ENCODE measurements around the gene UXT. TPM values are rescaled to one million over a fixed set of nuclear protein-coding genes. Genes with fewer than 3 reads are reported as not detected.

The UXT gene
- polyA plus RNA-seq, 1 donor from 2014 or later: 153 TPM

GRCh38 chrX:47687263-47687662 is 28.3 kb upstream of the UXT start:
- Histone ChIP-seq H3K27me3 (ENCODE audit: insufficient read depth, low read depth, low read length) (no peaks in the 10 kb centered on the region), H3K79me2 (replicated peaks; ENCODE audit: insufficient read depth, low read length) (no peaks in the 10 kb centered on the region), H4K20me1 (ENCODE audit: insufficient read depth) (no peaks in the 10 kb centered on the region), H3K27ac (ENCODE audit: low read length) (no peak overlapping the region), H3K4me2 (ENCODE audit: low read length) (no peak overlapping the region), H3K9me3 (ENCODE audit: low read length) (no peaks in the 10 kb centered on the region), H3K9ac (ENCODE audit: low read length) (no peak overlapping the region), H3K4me3 (ENCODE audit: low read length) (no peak overlapping the region), H2AFZ (ENCODE audit: low read depth, low read length) (no peak overlapping the region), H3K36me3 (ENCODE audit: insufficient read depth, low read length) (no peaks in the 10 kb centered on the region), H3K9me2 (ENCODE audit: insufficient read depth, low read length) (no peaks in the 10 kb centered on the region), H3F3A (ENCODE audit: insufficient read depth, low read length, poor library complexity, severe bottlenecking) (no peaks in the 10 kb centered on the region)
- TF ChIP-seq EZH2 (IDR thresholded peaks at IDR 0.05; ENCODE audit: borderline replicate concordance, insufficient read depth, low read length, poor library complexity, severe bottlenecking) (no peak), RAD21 (conservative IDR thresholded peaks at IDR 0.05) (no peak), MXI1 (conservative IDR thresholded peaks at IDR 0.05; ENCODE audit: poor library complexity, severe bottlenecking) (no peak), REST (IDR thresholded peaks at IDR 0.05; ENCODE audit: borderline replicate concordance) (no peak), EP300 (conservative IDR thresholded peaks at IDR 0.05; ENCODE audit: poor library complexity, severe bottlenecking) (no peak), POLR2AphosphoS5 (IDR thresholded peaks at IDR 0.05) (no peak), SMC3 (conservative IDR thresholded peaks at IDR 0.05; ENCODE audit: poor library complexity) (no peak)
- TF ChIP-seq, protein P1, sequence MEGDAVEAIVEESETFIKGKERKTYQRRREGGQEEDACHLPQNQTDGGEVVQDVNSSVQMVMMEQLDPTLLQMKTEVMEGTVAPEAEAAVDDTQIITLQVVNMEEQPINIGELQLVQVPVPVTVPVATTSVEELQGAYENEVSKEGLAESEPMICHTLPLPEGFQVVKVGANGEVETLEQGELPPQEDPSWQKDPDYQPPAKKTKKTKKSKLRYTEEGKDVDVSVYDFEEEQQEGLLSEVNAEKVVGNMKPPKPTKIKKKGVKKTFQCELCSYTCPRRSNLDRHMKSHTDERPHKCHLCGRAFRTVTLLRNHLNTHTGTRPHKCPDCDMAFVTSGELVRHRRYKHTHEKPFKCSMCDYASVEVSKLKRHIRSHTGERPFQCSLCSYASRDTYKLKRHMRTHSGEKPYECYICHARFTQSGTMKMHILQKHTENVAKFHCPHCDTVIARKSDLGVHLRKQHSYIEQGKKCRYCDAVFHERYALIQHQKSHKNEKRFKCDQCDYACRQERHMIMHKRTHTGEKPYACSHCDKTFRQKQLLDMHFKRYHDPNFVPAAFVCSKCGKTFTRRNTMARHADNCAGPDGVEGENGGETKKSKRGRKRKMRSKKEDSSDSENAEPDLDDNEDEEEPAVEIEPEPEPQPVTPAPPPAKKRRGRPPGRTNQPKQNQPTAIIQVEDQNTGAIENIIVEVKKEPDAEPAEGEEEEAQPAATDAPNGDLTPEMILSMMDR (IDR thresholded peaks at IDR 0.05; ENCODE audit: poor library complexity, severe bottlenecking): no peak

DNA sequence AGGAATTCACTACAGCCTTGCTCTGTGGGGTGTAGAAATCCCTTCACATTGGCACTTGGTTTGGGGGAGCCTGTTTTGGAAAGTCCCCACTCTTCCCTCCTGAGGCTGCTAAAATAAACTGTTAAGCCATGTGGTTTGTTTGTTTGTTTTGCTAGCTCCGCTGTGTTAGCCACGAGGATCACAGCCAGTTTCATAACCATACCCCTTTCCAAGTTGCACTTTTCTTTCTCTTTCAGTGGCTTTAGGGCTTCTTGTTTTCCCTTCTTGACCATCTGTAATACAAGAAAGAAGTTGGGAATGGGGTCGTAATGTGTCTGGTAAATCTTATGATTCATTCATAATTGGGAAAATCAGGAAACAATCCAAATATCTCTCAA is 24.8 kb upstream of the UXT start:
- no peak for TF ChIP-seq TAF1 (IDR thresholded peaks at IDR 0.05; ENCODE audit: low read depth)
- TF ChIP-seq EP300 (conservative IDR thresholded peaks at IDR 0.05; ENCODE audit: poor library complexity, severe bottlenecking): no peak
- no peak for TF ChIP-seq RAD21 (conservative IDR thresholded peaks at IDR 0.05)
- TF ChIP-seq, protein P1 (IDR thresholded peaks at IDR 0.05; ENCODE audit: poor library complexity, severe bottlenecking): no peak
- no peak for TF ChIP-seq MXI1 (conservative IDR thresholded peaks at IDR 0.05; ENCODE audit: poor library complexity, severe bottlenecking)
- Histone ChIP-seq H3K9me2 (ENCODE audit: insufficient read depth, low read length) (no peaks in the 10 kb centered on the region), H3K9me3 (ENCODE audit: low read length) (no peaks in the 10 kb centered on the region), H2AFZ (ENCODE audit: low read depth, low read length) (no peak overlapping the region), H3K4me3 (ENCODE audit: low read length) (no peak overlapping the region), H4K20me1 (ENCODE audit: insufficient read depth) (no peaks in the 10 kb centered on the region), H3K79me2 (replicated peaks; ENCODE audit: insufficient read depth, low read length) (no peaks in the 10 kb centered on the region), H3F3A (ENCODE audit: insufficient read depth, low read length, poor library complexity, severe bottlenecking) (no peaks in the 10 kb centered on the region), H3K4me2 (ENCODE audit: low read length) (no peak overlapping the region), H3K27me3 (ENCODE audit: insufficient read depth, low read depth, low read length) (no peaks in the 10 kb centered on the region), H3K9ac (ENCODE audit: low read length) (no peak overlapping the region), H3K27ac (ENCODE audit: low read length) (no peak overlapping the region), H3K36me3 (ENCODE audit: insufficient read depth, low read length) (no peaks in the 10 kb centered on the region)
